MG63 (cell line): ENCODE data around the gene CSMD2. TPM values are rescaled to one million over a fixed set of nuclear protein-coding genes. Genes with fewer than 3 reads are reported as not detected.

ENCODE experiments used
- DNase-seq: peaks from one replicate; pipeline ENCODE4 v3.0.0-alpha.2; 2020
- H3K27me3 ChIP-seq: fragments of 250-450 bp; sonication (Bioruptor Pico); 2 replicates; pipeline ENCODE4 v1.5.1; 2020; ENCODE audit warnings: mild to moderate bottlenecking, moderate library complexity
- H3K36me3 ChIP-seq: fragments of 250-450 bp; sonication (Bioruptor Pico); 2 replicates; pipeline ENCODE4 v1.5.1; 2020; ENCODE audit warnings: mild to moderate bottlenecking, moderate library complexity
- H3K4me3 ChIP-seq: fragments of 250-450 bp; sonication (Bioruptor Pico); 2 replicates; pipeline ENCODE4 v1.5.1; 2020; ENCODE audit warnings: mild to moderate bottlenecking, moderate library complexity
- H3K9me3 ChIP-seq: fragments of 250-450 bp; sonication (Bioruptor Pico); 2 replicates; pipeline ENCODE4 v1.5.1; 2020; ENCODE audit warnings: mild to moderate bottlenecking, moderate library complexity
- total RNA-seq: library from RNA; depleted of rRNA; stranded (reverse); fragments of >200 nt; shearing (Covaris generic); gene quantifications from 2 replicates; pipeline ENCODE4 v1.2.3, GENCODE V29; 2014; ENCODE audit warnings: low replicate concordance

Gene CSMD2
- total RNA-seq, 1 experiment from 2014 or later: not detected

DNA sequence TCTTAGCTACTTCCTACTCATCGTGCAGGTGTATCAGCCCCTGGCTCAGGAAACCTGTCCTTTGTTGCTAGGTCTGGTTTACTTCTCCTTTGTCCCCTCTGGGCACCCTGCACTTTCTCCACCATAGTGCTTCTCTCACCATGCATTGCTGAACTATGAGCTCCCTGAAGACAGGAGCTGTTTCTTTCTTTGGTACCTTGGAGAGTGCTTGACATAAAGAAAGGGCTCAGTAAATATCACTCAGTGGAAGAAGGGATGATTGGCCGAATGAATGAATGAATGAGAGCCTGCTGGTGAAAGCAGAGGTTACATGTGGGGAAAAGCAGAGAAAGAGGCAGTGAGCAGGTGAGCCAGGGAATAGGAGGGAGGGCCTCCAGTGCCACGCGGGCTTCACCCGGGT, 310.9 kb downstream of the CSMD2 start:
- DNase-seq: no peak
- H3K27me3 ChIP-seq: no peaks in the 10 kb centered on the region
- no peaks in the 10 kb centered on the region for H3K36me3 ChIP-seq
- no peak overlapping the region for H3K4me3 ChIP-seq
- H3K9me3 ChIP-seq: no peaks in the 10 kb centered on the region

DNA sequence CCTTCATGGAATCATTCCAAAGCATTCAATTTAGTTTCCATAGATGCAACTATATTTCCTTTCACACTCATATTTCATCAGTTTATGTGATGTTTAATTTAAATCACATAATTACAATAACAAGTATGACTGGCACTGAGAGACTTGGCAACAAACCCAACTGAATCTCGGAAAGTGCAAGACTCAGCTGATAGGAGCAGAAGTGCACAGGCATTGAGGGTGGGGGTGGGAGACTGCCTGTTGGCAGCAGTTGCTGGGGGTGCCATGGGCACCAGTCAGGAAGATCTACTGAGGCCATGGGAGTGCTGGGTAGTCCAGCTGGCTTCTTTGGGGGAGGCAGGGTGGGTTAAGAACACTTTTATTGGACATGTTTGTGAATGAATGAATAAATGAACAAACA, 311.6 kb downstream of the CSMD2 start:
- Histone ChIP-seq H3K36me3 (no peaks in the 10 kb centered on the region), H3K9me3 (no peaks in the 10 kb centered on the region), H3K27me3 (no peaks in the 10 kb centered on the region), H3K4me3 (no peak overlapping the region)
- DNase-seq: no peak

DNA sequence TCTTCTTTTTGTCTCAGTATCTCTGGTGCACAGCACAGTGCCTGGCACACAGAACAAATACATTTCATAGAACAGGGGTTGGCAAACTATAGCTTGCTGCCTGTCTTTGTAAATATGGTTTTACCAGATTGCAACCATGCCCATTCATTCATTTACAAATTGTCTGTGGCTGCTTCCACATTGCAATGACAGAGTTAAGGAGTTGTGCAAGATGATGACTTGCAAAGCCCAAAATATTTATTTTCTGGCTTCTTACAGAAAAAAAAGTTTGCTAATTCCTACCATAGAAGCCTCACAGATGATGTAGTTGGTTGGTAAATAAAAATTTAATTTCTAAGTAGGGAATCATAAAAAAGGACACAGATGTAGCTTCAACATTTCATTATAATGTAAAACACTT, 312.3 kb downstream of the CSMD2 start:
- no peaks in the 10 kb centered on the region for H3K27me3 ChIP-seq
- H3K4me3 ChIP-seq: no peak overlapping the region
- no peaks in the 10 kb centered on the region for H3K36me3 ChIP-seq
- no peaks in the 10 kb centered on the region for H3K9me3 ChIP-seq
- no peak for DNase-seq

DNA sequence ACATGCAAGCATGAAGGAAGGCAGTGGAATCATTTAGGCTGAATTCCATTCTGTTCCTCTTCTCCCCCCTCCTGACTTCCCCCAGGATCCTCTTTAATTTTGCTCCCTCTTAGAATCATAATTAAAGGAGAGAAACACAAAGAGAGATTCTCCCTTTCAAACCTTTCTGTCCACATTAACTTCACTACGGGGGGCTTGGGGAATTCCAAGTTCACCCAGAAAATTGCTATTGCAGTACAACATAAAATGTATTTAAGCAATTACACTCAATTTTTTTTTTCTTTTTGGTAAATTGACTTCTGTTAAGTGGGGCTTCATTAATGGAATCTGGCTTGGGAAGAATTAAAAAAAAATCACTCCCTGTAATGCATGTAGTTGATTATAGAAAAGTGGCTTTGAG, 314.5 kb downstream of the CSMD2 start:
- no peak for DNase-seq
- no peak overlapping the region for H3K4me3 ChIP-seq
- no peaks in the 10 kb centered on the region for H3K9me3 ChIP-seq
- no peaks in the 10 kb centered on the region for H3K36me3 ChIP-seq
- H3K27me3 ChIP-seq: no peaks in the 10 kb centered on the region

DNA sequence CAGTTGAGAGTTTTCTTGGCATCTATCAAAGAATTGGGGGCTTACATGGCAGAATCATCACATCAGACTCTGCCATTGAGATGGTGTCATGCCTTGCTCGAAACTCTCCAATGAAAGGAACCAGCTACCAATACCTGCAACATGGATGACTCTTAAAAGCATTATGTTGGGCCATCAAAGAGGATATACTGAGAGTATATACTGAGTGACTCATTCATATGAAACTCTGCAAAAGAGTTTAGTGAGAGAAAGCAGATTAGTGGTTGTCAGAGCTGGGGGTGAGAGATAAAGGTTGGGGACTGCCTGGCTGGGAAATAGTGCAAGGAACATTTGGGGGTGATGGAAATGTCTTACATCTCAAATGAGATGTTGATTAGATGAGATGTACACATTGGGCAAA, 315.8 kb downstream of the CSMD2 start:
- no peak for DNase-seq
- no peaks in the 10 kb centered on the region for H3K9me3 ChIP-seq
- H3K36me3 ChIP-seq: no peaks in the 10 kb centered on the region
- no peaks in the 10 kb centered on the region for H3K27me3 ChIP-seq
- no peak overlapping the region for H3K4me3 ChIP-seq

DNA sequence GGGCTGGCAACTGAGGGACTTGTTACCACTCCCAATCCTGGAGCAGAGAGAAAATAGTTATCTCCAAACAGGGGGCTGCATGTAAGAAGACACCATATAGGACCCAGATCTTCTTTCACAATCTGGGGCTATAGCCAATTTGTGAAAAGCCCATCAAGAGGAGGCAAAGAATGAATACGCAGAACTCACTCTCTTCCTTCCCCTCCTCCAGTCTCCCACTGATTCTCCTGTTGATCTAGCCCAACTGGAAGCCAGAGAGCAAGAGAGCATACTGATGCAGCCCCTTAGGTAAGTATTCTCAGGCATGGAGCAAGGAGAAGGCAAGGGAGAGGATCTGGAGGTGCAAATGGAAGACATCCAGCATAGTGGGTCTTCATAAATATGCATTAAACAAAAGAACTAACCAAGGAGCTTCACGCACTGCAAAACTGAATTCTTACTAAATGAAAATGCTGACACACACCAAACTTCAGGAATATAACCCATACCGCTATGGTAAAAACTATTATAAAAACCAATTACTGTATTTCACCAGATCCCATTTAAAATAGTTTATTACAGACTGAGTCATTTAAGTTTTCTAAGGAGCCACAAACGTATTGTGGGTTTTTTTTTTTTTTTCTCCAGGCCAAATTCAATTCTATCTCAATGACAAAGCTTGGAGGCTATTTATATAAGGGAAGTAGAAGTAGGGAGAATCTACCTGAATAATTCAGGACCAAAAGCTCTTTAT, 316.7 kb downstream of the CSMD2 start:
- Histone ChIP-seq H3K4me3 (no peak overlapping the region), H3K36me3 (no peaks in the 10 kb centered on the region), H3K27me3 (no peaks in the 10 kb centered on the region), H3K9me3 (no peaks in the 10 kb centered on the region)
- DNase-seq: no peak

DNA sequence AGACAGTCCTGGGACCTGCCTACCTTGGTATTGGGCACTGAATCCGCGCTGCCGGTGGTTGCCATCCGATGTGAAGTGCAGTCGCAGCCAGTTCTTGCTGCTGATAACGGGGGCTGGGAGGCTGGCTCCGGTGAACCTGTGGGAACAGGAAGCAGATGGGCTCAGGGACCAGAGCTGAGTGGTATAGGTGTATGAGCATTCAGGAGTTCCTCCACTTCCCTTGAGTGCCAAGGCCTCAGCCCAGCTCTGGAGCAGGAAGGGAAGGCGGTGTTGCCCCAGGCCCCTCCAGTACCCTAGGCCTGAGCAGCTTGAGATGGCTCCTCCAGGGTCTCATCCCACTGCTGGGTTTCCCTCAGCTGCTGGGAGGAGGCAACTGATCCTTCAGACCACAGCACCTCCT, 318.2 kb downstream of the CSMD2 start:
- no peaks in the 10 kb centered on the region for H3K27me3 ChIP-seq

DNA sequence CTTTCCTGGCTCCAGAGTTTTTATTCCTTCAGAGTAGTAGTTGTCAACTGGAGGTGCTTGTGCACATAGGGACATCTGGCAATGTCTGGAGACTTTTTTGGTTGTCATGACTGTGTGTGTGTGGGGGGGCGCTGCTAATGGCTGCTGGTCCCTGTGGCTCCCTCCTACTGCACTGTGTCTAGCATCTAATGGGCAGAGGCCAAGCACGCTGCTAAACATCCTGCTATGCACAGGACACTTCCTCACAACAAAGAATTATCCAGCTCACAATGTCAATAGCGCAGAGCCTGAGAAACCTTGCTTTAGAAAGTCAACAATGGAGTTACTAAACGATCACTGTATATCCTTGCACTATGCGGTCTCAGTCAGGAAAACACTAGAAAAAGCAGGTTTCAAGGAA, 320.9 kb downstream of the CSMD2 start:
- DNase-seq: no peak
- Histone ChIP-seq H3K36me3 (no peaks in the 10 kb centered on the region), H3K27me3 (no peaks in the 10 kb centered on the region), H3K9me3 (no peaks in the 10 kb centered on the region), H3K4me3 (no peak overlapping the region)

More for the DNA sequence above, 318.2 kb downstream of the CSMD2 start:
- no peak overlapping the region for H3K4me3 ChIP-seq
- no peak for DNase-seq
- no peaks in the 10 kb centered on the region for H3K9me3 ChIP-seq
- H3K36me3 ChIP-seq: no peaks in the 10 kb centered on the region

DNA sequence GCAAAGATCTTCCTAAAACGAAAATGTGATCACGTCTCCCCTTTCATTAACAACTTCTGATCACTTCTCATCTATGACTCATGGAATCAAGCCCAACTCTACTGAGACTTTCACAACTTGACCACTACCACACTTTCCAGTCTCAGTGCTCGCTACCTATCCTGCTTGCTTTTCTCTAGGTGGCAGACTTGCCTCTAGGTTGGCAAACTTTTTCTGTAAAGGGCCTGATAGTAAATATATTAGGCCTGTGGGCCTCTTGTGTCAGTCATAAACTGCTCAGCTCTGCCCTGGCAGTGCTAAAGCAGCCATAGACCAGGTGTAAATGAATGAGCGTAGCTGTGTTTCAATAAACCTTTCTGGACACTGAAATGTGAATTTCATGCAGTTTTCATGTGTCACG, 322.7 kb downstream of the CSMD2 start:
- no peaks in the 10 kb centered on the region for H3K36me3 ChIP-seq
- DNase-seq: no peak
- no peaks in the 10 kb centered on the region for H3K27me3 ChIP-seq
- H3K4me3 ChIP-seq: no peak overlapping the region
- no peaks in the 10 kb centered on the region for H3K9me3 ChIP-seq

DNA sequence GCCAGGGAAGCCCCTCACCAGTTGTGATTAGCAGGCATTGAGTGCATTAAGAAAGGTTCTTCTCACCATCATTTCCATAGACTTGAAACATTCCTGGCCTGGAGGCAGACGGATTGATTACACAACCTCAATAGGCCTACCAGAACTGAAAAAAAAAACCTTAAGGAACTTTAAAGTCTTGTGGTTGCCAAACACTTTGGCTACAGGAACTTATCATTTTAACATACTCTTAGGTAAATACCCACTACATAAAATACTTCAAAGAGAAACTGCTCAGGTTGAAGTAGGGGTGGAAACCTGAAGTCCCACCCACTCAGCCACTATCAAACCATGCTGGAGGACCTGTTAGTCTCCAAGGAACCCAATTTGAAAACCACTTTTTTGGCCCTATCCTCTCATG, 323.5 kb downstream of the CSMD2 start:
- Histone ChIP-seq H3K4me3 (no peak overlapping the region), H3K9me3 (no peaks in the 10 kb centered on the region), H3K36me3 (no peaks in the 10 kb centered on the region), H3K27me3 (no peaks in the 10 kb centered on the region)
- DNase-seq: no peak

DNA sequence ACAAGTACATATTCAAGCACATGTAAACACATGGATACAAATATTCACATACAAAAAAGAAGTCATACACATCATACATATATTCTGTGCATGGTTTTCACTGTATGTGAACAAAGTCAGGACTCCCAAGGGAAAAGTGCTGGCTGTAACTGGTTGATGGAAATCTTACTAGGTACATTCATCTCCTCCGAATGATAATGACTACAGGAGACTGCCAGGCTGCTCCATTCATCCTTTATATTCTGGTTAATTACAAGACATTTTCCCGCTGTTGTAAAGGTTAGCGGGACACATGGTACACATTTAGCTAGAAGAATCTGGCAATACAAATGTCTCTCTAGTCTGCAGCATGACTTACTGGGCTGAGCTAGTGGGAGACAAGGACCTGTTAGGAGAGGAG, 327.4 kb downstream of the CSMD2 start:
- Histone ChIP-seq H3K9me3 (no peaks in the 10 kb centered on the region), H3K36me3 (no peaks in the 10 kb centered on the region), H3K4me3 (no peak overlapping the region), H3K27me3 (no peaks in the 10 kb centered on the region)
- no peak for DNase-seq

DNA sequence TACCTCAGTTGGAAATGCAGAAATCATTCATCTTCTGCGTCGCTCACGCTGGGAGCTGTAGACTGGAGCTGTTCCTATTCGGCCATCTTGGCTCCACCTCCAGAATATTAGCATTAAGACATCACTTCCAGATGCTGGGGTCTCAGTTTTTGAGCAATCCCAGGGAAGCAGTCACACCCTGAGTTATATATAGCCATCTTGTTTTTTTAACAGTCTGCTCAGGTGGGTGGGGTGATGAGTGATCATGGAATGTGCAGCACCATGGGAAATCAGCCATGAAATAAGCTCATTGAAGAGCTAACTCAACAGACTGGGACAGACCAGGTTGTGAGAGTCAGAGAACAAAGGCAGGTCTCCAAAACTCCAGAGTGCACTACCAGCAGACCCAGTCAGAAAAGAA, 328.1 kb downstream of the CSMD2 start:
- Histone ChIP-seq H3K9me3 (no peaks in the 10 kb centered on the region), H3K4me3 (no peak overlapping the region), H3K27me3 (no peaks in the 10 kb centered on the region), H3K36me3 (no peaks in the 10 kb centered on the region)
- DNase-seq: no peak

DNA sequence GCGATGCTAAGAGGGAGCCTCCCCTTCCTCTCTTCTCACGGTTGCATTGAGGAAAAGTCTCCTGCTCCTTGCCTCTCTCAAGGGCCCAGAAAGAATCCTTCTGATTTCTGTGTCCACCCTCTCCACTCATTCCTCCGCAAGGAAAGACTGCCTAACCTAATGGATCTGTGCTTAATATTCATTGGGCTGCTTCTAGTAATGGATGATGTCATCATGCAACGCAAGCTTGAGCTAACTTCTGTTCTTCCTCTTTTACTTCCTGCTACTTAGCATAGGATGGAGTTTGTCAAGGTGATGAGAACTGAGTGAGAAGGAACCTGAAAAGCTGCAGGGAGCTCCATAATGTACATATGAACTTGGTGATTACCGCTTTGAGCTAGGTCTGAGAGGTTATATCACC, 336.4 kb downstream of the CSMD2 start:
- no peaks in the 10 kb centered on the region for H3K36me3 ChIP-seq
- DNase-seq: no peak
- H3K27me3 ChIP-seq: no peaks in the 10 kb centered on the region
- H3K9me3 ChIP-seq: no peaks in the 10 kb centered on the region
- H3K4me3 ChIP-seq: no peak overlapping the region

DNA sequence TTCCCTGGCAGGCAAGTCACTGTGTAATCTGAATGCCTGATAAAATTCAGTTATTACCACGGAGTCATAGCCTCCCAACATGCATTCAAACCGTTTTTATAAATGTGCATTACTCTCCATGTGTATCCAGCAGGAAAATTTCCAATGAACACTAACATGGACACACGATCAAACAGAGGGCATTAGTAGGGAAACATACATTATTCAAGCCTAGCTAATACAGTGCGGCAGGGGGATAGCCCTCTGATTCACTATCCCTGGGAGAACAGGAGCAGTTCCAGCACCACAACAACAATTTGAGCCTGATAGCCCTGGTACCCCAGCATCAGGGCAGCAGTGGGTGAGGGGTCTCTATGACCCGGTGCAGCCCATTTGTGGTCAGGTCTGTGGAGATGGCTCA, 337.0 kb downstream of the CSMD2 start:
- no peaks in the 10 kb centered on the region for H3K9me3 ChIP-seq
- H3K4me3 ChIP-seq: no peak overlapping the region
- DNase-seq: no peak
- H3K36me3 ChIP-seq: no peaks in the 10 kb centered on the region
- H3K27me3 ChIP-seq: no peaks in the 10 kb centered on the region

DNA sequence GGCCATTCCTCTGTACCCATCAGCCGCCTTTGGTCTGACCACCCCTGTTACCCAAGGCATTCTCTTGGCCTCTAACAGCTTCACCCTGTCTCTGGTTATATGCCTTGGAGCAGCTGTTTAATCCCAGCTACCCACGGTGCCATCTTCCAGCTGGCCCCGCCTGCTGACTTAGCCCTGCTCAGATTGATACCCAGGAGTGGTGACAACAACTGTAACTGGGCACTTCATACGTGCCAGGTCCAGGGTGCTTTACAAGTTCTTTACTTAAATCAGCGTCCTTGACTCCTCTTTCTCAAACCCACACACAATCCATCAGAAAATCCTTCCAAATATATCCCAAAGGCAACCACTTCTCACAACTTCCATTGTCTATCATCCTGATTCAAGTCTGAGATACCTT, 338.3 kb downstream of the CSMD2 start:
- Histone ChIP-seq H3K27me3 (no peaks in the 10 kb centered on the region), H3K9me3 (no peaks in the 10 kb centered on the region), H3K36me3 (no peaks in the 10 kb centered on the region), H3K4me3 (no peak overlapping the region)
- no peak for DNase-seq

DNA sequence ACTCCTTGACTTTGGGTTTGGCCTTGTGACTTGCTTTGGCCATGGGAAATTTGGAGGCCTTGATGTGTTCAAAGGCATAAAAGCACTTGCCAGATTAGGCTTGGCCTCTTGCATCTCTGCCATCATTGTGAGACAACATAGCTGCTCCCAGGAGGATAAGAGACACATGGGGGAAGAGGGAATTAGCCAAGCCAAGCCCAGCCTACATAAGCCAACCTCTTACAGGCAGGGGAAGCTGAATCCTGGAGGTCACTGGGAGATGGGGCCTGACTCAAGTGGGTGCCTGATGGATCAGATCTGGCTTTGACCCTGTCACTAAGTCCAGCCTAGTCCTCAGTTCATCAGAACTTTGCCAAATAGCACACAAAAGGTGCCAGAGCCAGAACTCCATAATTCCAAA, 338.7 kb downstream of the CSMD2 start:
- Histone ChIP-seq H3K9me3 (no peaks in the 10 kb centered on the region), H3K36me3 (no peaks in the 10 kb centered on the region), H3K4me3 (no peak overlapping the region), H3K27me3 (no peaks in the 10 kb centered on the region)
- no peak for DNase-seq

DNA sequence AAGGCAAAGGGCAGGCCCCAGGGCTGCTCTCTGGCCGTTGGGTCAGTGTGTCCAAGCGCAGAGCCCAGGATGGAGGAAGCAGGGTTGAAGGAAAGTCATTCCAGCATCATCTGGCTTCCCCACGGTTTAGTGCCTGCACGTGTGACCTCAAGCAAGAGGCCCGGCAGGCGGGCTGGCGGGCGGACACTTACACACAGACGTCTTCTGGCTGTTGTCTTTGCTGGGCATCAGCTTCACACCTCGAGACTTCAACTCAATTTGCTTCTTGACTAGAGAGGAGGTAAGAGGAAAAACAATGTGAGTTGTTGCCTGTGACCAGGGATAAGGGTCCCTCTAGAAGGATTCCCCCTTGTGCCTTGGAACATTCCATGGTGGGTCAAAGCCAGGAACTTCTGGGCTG, 339.5 kb downstream of the CSMD2 start:
- Histone ChIP-seq H3K36me3 (no peaks in the 10 kb centered on the region), H3K9me3 (no peaks in the 10 kb centered on the region), H3K4me3 (no peak overlapping the region), H3K27me3 (no peaks in the 10 kb centered on the region)
- DNase-seq: no peak

DNA sequence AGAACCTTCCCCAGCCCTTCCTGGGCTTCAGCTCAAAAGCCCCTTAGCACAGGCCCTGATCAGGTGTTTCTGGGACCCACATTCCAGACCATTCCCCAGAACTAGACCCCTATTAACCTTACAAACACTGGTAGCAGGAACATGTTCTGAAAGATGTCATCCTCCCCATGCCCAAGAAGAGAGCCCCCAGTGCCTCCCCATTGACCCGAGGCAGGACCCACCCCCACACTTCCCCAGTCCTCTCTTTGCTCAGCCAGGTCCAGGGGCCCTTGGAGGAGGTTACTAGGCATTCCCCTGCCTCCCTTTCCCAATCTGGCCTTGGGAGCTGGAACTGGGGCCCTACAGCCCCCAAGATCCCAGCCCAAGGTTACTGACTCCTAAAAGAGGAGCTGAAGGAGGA, 340.1 kb downstream of the CSMD2 start:
- no peak for DNase-seq
- Histone ChIP-seq H3K27me3 (no peaks in the 10 kb centered on the region), H3K9me3 (no peaks in the 10 kb centered on the region), H3K36me3 (no peaks in the 10 kb centered on the region), H3K4me3 (no peak overlapping the region)

DNA sequence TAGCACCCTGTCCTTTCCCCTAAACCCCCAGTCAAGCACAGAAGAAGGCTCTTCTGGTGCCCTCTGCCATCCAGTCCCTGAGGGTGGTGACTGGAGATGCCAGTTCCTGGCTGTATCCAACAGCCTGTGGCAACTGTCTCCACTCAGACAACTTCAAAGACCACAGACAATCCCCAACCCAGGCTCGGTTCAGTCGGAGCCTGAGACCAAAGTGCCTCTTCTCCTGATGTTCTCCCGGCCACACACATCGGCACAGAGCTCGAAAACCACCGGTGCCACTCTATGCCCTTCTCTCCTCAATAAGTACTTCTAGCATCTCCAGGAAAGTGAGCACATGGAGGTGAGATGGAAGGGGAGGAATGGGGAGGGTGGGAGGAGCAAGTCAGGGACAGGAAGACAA, 340.7 kb downstream of the CSMD2 start:
- no peak overlapping the region for H3K4me3 ChIP-seq
- no peaks in the 10 kb centered on the region for H3K27me3 ChIP-seq
- DNase-seq: no peak
- H3K36me3 ChIP-seq: no peaks in the 10 kb centered on the region
- H3K9me3 ChIP-seq: no peaks in the 10 kb centered on the region
